Measurements from ENCODE around the gene PLEKHA7.
"Not testable (repeated sequence)": the region's sequence is repeated elsewhere in the genome, so short reads cannot be mapped to it uniquely, and the experiment has no call there.

PLEKHA7 gene

GRCh38 chr11:16918543-16919182 lies 95.6 kb downstream of the PLEKHA7 start:
- H3K4me1 ChIP-seq; in situ Hi-C loops (cut with MboI; ENCODE audit: low sequenced_read_pairs); H3K27me3 ChIP-seq (ENCODE audit: low read depth); H3K36me3 ChIP-seq (replicated peaks); H3K4me3 ChIP-seq; H3K9me3 ChIP-seq; DNase-seq (ENCODE audit: low spot score in 2 of 2): not testable (repeated sequence)

- Histone ChIP-seq H3K36me3 (replicated peaks) (no peaks in the 10 kb centered on the region), H3K4me1 (peaks cover 6% of the 10 kb centered on the region; the same call in 1 of the 2 replicates), H3K4me3 (no peak overlapping the region), H3K27me3 (ENCODE audit: low read depth) (no peaks in the 10 kb centered on the region), H3K9me3 (no peaks in the 10 kb centered on the region)
- DNase-seq (ENCODE audit: low spot score in 2 of 2), result no peak
- in situ Hi-C loops (cut with MboI; ENCODE audit: low sequenced_read_pairs), result no loop called here
Measured at GRCh38 chr11:16917941-16918340, 96.3 kb downstream of the PLEKHA7 start.

GRCh38 chr11:16912692-16913111 lies 101.5 kb downstream of the PLEKHA7 start:
- in situ Hi-C loops (cut with MboI; ENCODE audit: low sequenced_read_pairs), result no loop called here
- Histone ChIP-seq H3K4me3 (no peak overlapping the region), H3K4me1 (peaks cover 6% of the 10 kb centered on the region; the same call in 1 of the 2 replicates), H3K27me3 (ENCODE audit: low read depth) (no peaks in the 10 kb centered on the region), H3K36me3 (replicated peaks) (no peaks in the 10 kb centered on the region), H3K9me3 (no peaks in the 10 kb centered on the region)
- no peak for DNase-seq (ENCODE audit: low spot score in 2 of 2)

- Histone ChIP-seq H3K9me3 (no peaks in the 10 kb centered on the region), H3K36me3 (replicated peaks) (no peaks in the 10 kb centered on the region), H3K27me3 (ENCODE audit: low read depth) (no peaks in the 10 kb centered on the region), H3K4me3 (no peak overlapping the region), H3K4me1 (peaks cover 1% of the 10 kb centered on the region; the same call in 1 of the 2 replicates)
- no peak for DNase-seq (ENCODE audit: low spot score in 2 of 2)
- in situ Hi-C loops (cut with MboI; ENCODE audit: low sequenced_read_pairs), result no loop called here
Measured at GRCh38 chr11:16911658-16912057, 102.6 kb downstream of the PLEKHA7 start.

GRCh38 chr11:16911186-16911585 lies 103.0 kb downstream of the PLEKHA7 start:
- Histone ChIP-seq H3K4me3 (no peak overlapping the region), H3K4me1 (no peaks in the 10 kb centered on the region), H3K27me3 (ENCODE audit: low read depth) (no peaks in the 10 kb centered on the region), H3K36me3 (replicated peaks) (no peaks in the 10 kb centered on the region), H3K9me3 (no peaks in the 10 kb centered on the region)
- in situ Hi-C loops (cut with MboI; ENCODE audit: low sequenced_read_pairs), result no loop called here
- DNase-seq (ENCODE audit: low spot score in 2 of 2), result no peak

GRCh38 chr11:16909359-16910035 lies 104.7 kb downstream of the PLEKHA7 start:
- H3K36me3 ChIP-seq (replicated peaks), result no peaks in the 10 kb centered on the region
- in situ Hi-C loops (cut with MboI; ENCODE audit: low sequenced_read_pairs), result no loop called here
- H3K4me1 ChIP-seq, result no peaks in the 10 kb centered on the region
- H3K27me3 ChIP-seq (ENCODE audit: low read depth), result no peaks in the 10 kb centered on the region
- no peaks in the 10 kb centered on the region for H3K9me3 ChIP-seq
- DNase-seq (ENCODE audit: low spot score in 2 of 2), result no peak
- no peak overlapping the region for H3K4me3 ChIP-seq

- H3K9me3 ChIP-seq, result no peaks in the 10 kb centered on the region
- in situ Hi-C loops (cut with MboI; ENCODE audit: low sequenced_read_pairs), result no loop called here
- H3K27me3 ChIP-seq (ENCODE audit: low read depth), result no peaks in the 10 kb centered on the region
- no peaks in the 10 kb centered on the region for H3K4me1 ChIP-seq
- H3K36me3 ChIP-seq (replicated peaks), result no peaks in the 10 kb centered on the region
- no peak for DNase-seq (ENCODE audit: low spot score in 2 of 2)
- no peak overlapping the region for H3K4me3 ChIP-seq
Measured at GRCh38 chr11:16905375-16905774, 108.8 kb downstream of the PLEKHA7 start.

GRCh38 chr11:16904761-16905160 lies 109.5 kb downstream of the PLEKHA7 start:
- DNase-seq (ENCODE audit: low spot score in 2 of 2); H3K27me3 ChIP-seq (ENCODE audit: low read depth); H3K4me3 ChIP-seq; H3K4me1 ChIP-seq; H3K36me3 ChIP-seq (replicated peaks); H3K9me3 ChIP-seq; in situ Hi-C loops (cut with MboI; ENCODE audit: low sequenced_read_pairs): not testable (repeated sequence)

- DNase-seq (ENCODE audit: low spot score in 2 of 2), result no peak
- in situ Hi-C loops (cut with MboI; ENCODE audit: low sequenced_read_pairs), result no loop called here
Measured at GRCh38 chr11:16902781-16903378, 111.3 kb downstream of the PLEKHA7 start.

GRCh38 chr11:16902182-16902581 lies 112.0 kb downstream of the PLEKHA7 start:
- DNase-seq (ENCODE audit: low spot score in 2 of 2), result no peak
- in situ Hi-C loops (cut with MboI; ENCODE audit: low sequenced_read_pairs), result no loop called here
- H3K36me3 ChIP-seq (replicated peaks), result no peaks in the 10 kb centered on the region
- H3K4me1 ChIP-seq, result peaks cover 8% of the 10 kb centered on the region; the same call in 1 of the 2 replicates
- no peaks in the 10 kb centered on the region for H3K9me3 ChIP-seq
- no peak overlapping the region for H3K4me3 ChIP-seq
- no peaks in the 10 kb centered on the region for H3K27me3 ChIP-seq (ENCODE audit: low read depth)

More at GRCh38 chr11:16902781-16903378, 111.3 kb downstream of the PLEKHA7 start:
- H3K4me1 ChIP-seq, result peaks cover 4% of the 10 kb centered on the region; the same call in 1 of the 2 replicates
- no peaks in the 10 kb centered on the region for H3K36me3 ChIP-seq (replicated peaks)
- H3K4me3 ChIP-seq, result no peak overlapping the region
- no peaks in the 10 kb centered on the region for H3K9me3 ChIP-seq
- no peaks in the 10 kb centered on the region for H3K27me3 ChIP-seq (ENCODE audit: low read depth)

GRCh38 chr11:16900491-16900890 lies 113.7 kb downstream of the PLEKHA7 start:
- no peak for DNase-seq (ENCODE audit: low spot score in 2 of 2)
- Histone ChIP-seq H3K27me3 (ENCODE audit: low read depth) (no peaks in the 10 kb centered on the region), H3K36me3 (replicated peaks) (no peaks in the 10 kb centered on the region), H3K4me1 (peaks cover 8% of the 10 kb centered on the region; the same call in 1 of the 2 replicates), H3K4me3 (no peak overlapping the region), H3K9me3 (no peaks in the 10 kb centered on the region)
- in situ Hi-C loops (cut with MboI; ENCODE audit: low sequenced_read_pairs), result no loop called here

GRCh38 chr11:16899708-16900303 lies 114.4 kb downstream of the PLEKHA7 start:
- no peak for DNase-seq (ENCODE audit: low spot score in 2 of 2)
- no peaks in the 10 kb centered on the region for H3K36me3 ChIP-seq (replicated peaks)
- in situ Hi-C loops (cut with MboI; ENCODE audit: low sequenced_read_pairs), result no loop called here
- H3K4me3 ChIP-seq, result no peak overlapping the region
- peaks cover 8% of the 10 kb centered on the region; the same call in 1 of the 2 replicates for H3K4me1 ChIP-seq
- no peaks in the 10 kb centered on the region for H3K9me3 ChIP-seq
- no peaks in the 10 kb centered on the region for H3K27me3 ChIP-seq (ENCODE audit: low read depth)

GRCh38 chr11:16898274-16898985 lies 115.8 kb downstream of the PLEKHA7 start:
- Histone ChIP-seq H3K27me3 (ENCODE audit: low read depth) (no peaks in the 10 kb centered on the region), H3K4me1 (peaks cover 8% of the 10 kb centered on the region; the same call in 1 of the 2 replicates), H3K36me3 (replicated peaks) (no peaks in the 10 kb centered on the region), H3K4me3 (no peak overlapping the region), H3K9me3 (no peaks in the 10 kb centered on the region)
- no peak for DNase-seq (ENCODE audit: low spot score in 2 of 2)
- in situ Hi-C loops (cut with MboI; ENCODE audit: low sequenced_read_pairs), result no loop called here
